Endothelial cell of umbilical vein (primary cell): Measurements from ENCODE around the gene MAK. TPM values are rescaled to one million over a fixed set of nuclear protein-coding genes. Genes with fewer than 3 reads are reported as not detected.

Experiments used
- BruUV-seq: library from RNA; stranded (reverse); fragments of 400-500 nt; replicated peaks from 2 replicates; lab custom pipeline; 2021; lab: Mats Ljungman, UMichigan
- CTCF ChIA-PET: fragments of 300-600, 350-600 bp; sonication (Branson Sonifier 250); formaldehyde crosslinking; loops from one replicate; lab custom pipeline; 2021; ENCODE audit warnings: antibody characterized with exemption, inconsistent platforms; lab: Charles Lee
- POLR2A ChIA-PET: fragments of 300-600, 350-600 bp; sonication (Branson Sonifier 250); formaldehyde crosslinking; loops from one replicate; lab custom pipeline; 2021; ENCODE audit warnings: antibody characterized with exemption, inconsistent platforms; lab: Charles Lee
- DNase-seq: peaks from one replicate; pipeline ENCODE4 v3.0.0-alpha.2; 2011; ENCODE audit warnings: low read depth, low spot score
- FAIRE-seq: peaks from 2 replicates; lab custom pipeline; 2011; peaks lifted over from hg19 to GRCh38; lab: Jason Lieb, UNC
- H2AFZ ChIP-seq: 2 replicates; pipeline ENCODE4 v1.6.0; 2012; ENCODE audit warnings: low read depth, low read length, control low read depth, inconsistent platforms
- H3K27ac ChIP-seq: 2 replicates; pipeline ENCODE4 v1.5.1; 2011; ENCODE audit warnings: low read depth, mild to moderate bottlenecking, control low read depth, low read length, moderate library complexity; ENCODE audit not compliant: insufficient read depth
- H3K27me3 ChIP-seq, 2 experiments: 2 replicates each; pipeline versions ENCODE4 v1.6.0 to v1.6.1; 2011; ENCODE audit warnings: low read length in 2 of 2, mixed read lengths in 1 of 2; ENCODE audit not compliant: control insufficient read depth in 2 of 2, insufficient read depth in 2 of 2
- H3K36me3 ChIP-seq, 2 experiments: 2 replicates in 1 of 2; 3 replicates in 1 of 2; pipeline ENCODE4 v1.5.1; 2011; ENCODE audit warnings: low read length in 2 of 2, mild to moderate bottlenecking in 1 of 2, moderate library complexity in 1 of 2; ENCODE audit not compliant: control insufficient read depth in 2 of 2, insufficient read depth in 2 of 2; ENCODE audit errors: extremely low read depth in 1 of 2
- H3K4me1 ChIP-seq: 3 replicates; pipeline ENCODE4 v1.5.1; 2011; ENCODE audit warnings: mild to moderate bottlenecking, low read length; ENCODE audit not compliant: control insufficient read depth, insufficient read depth; ENCODE audit errors: extremely low read depth
- H3K4me2 ChIP-seq: 2 replicates; pipeline ENCODE4 v1.6.1; 2011; ENCODE audit warnings: low read length, control low read depth, mixed read lengths; ENCODE audit not compliant: insufficient read depth
- H3K4me3 ChIP-seq, 3 experiments: fragments of 200-600 bp in 1 of 3; sonication (generic), shearing (Covaris generic) in 1 of 3; replicated peaks in 1 of 3; 2 replicates each; pipeline ENCODE4 v1.5.1; 2011 to 2016; ENCODE audit warnings: control low read depth in 3 of 3, low read length in 3 of 3, mild to moderate bottlenecking in 2 of 3, inconsistent platforms in 1 of 3, low read depth in 1 of 3, moderate library complexity in 1 of 3; ENCODE audit not compliant: insufficient read depth in 1 of 3
- H3K79me2 ChIP-seq: 2 replicates; pipeline ENCODE4 v1.6.0; 2012; ENCODE audit warnings: low read length, inconsistent platforms; ENCODE audit not compliant: control insufficient read depth, insufficient read depth
- H3K9ac ChIP-seq: replicated peaks from 2 replicates; pipeline ENCODE3; 2011; ENCODE audit warnings: low read length, control low read depth; ENCODE audit not compliant: insufficient read depth; ENCODE audit errors: extremely low read depth
- H3K9me1 ChIP-seq: replicated peaks from 3 replicates; pipeline ENCODE4 v1.6.0; 2011; ENCODE audit warnings: mild to moderate bottlenecking, low read length; ENCODE audit not compliant: control insufficient read depth, insufficient read depth; ENCODE audit errors: extremely low read depth
- H3K9me3 ChIP-seq: replicated peaks from 2 replicates; pipeline ENCODE4 v1.5.1; 2012; ENCODE audit warnings: low read length, inconsistent platforms; ENCODE audit not compliant: control insufficient read depth, insufficient read depth
- H4K20me1 ChIP-seq: replicated peaks from 2 replicates; pipeline ENCODE3; 2011; ENCODE audit warnings: mild to moderate bottlenecking, low read length; ENCODE audit not compliant: control insufficient read depth, insufficient read depth; ENCODE audit errors: extremely low read depth
- EZH2 ChIP-seq: IDR thresholded peaks from 2 replicates; pipeline ENCODE4 v1.6.1; 2012; ENCODE audit warnings: borderline replicate concordance, low read depth, mild to moderate bottlenecking, moderate library complexity, low read length, inconsistent platforms; ENCODE audit not compliant: severe bottlenecking
- FOS ChIP-seq: IDR thresholded peaks from 2 replicates; pipeline ENCODE4 v1.6.1; 2011; ENCODE audit warnings: mild to moderate bottlenecking, low read length, moderate library complexity, borderline replicate concordance; ENCODE audit not compliant: insufficient read depth
- POLR2A ChIP-seq: IDR thresholded peaks from 2 replicates; pipeline ENCODE4 v1.6.1; 2012; ENCODE audit warnings: low read depth, mild to moderate bottlenecking, control low read depth, low read length
- POLR2AphosphoS5 ChIP-seq: IDR thresholded peaks from 2 replicates; pipeline ENCODE4 v1.6.1; 2012; ENCODE audit warnings: low read depth, mild to moderate bottlenecking, control low read depth, low read length, moderate library complexity; ENCODE audit not compliant: insufficient read depth
- dilution Hi-C: fragments of 300-500 bp; cut with MboI; formaldehyde crosslinking; loops from one replicate; pipeline ENCODE4 v1.15.0; 2019; ENCODE audit warnings: low sequenced_read_pairs; ENCODE audit not compliant: extremely low pct_ligation_motif_present
- intact Hi-C: fragments of 100-400 bp; cut with micrococcal nuclease; formaldehyde crosslinking; loops from one replicate; pipeline ENCODE4 v1.10.0; 2022
- polyA plus RNA-seq, 4 experiments: library from polyadenylated mRNA; depleted of rRNA in 3 of 4; stranded (reverse) in 3 of 4; unstranded in 1 of 4; fragments of >200 nt; gene quantifications; 2 replicates each; pipeline versions ENCODE4 v1.2.1 to v1.2.3, GENCODE V29; 2011 to 2012; ENCODE audit warnings: missing spikeins in 1 of 4
- total RNA-seq: library from RNA; stranded (reverse); gene quantifications from 2 replicates; pipeline ENCODE4 v1.2.3, GENCODE V29; 2021

MAK gene
- total and polyA plus RNA-seq, 2 donors (not counting 3 experiments of a cell fraction or from before 2014, with no cell fraction given), result not detected

DNA sequence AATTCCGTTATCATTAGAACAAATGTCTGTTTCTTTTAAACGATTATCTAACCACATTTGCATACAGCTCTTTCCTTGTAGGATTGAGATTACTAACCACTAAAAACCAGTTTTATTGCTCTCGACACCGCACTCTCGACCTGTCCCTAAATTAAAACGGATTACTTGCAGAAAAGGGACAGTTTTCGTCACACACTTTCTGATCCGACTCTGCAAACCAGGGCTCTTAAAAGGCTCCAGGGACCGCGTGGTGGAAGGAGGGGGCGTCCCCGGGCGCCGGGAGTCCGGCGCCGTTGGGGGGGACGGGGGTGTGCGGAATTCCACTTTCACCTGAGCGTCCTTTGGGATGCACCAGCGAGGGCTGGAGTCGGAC is 731 bp downstream of the MAK start:
- POLR2A ChIA-PET, result no interaction called here
- Histone ChIP-seq H3K4me2 (peak overlapping the region; percentile 82), H3K4me1 (peaks cover 8% of the 10 kb centered on the region), H3K9ac (peak overlapping the region; percentile 24), H3K27me3 (peaks cover 34 to 35% of the 10 kb centered on the region in 2 experiments), H4K20me1 (no peaks in the 10 kb centered on the region), H3K9me1 (no peaks in the 10 kb centered on the region), H3K4me3 (peak overlapping the region; percentile 27 to 56 (median 43)), H3K9me3 (no peaks in the 10 kb centered on the region), H3K27ac (no peak overlapping the region), H3K36me3 (no peaks in the 10 kb centered on the region), H3K79me2 (no peaks in the 10 kb centered on the region), H2AFZ (peak overlapping the region; percentile 79)
- CTCF ChIA-PET, result interaction anchor here (0.9 to 1.2 kb wide), 4 partner anchors 9 to 356 kb away, joined by 3 to 4 read pairs (median 3); no protein-coding TSS in a partner anchor
- TF ChIP-seq POLR2AphosphoS5 (no peak), POLR2A (no peak)
- intact Hi-C loops (loop anchor here (5.0 kb wide), 1 partner anchor 740 kb away; no protein-coding TSS in a partner anchor), dilution Hi-C loops (no loop called here)
- no peak for DNase-seq
- FAIRE-seq, result no peak
- BruUV-seq, result no TSS peak

DNA sequence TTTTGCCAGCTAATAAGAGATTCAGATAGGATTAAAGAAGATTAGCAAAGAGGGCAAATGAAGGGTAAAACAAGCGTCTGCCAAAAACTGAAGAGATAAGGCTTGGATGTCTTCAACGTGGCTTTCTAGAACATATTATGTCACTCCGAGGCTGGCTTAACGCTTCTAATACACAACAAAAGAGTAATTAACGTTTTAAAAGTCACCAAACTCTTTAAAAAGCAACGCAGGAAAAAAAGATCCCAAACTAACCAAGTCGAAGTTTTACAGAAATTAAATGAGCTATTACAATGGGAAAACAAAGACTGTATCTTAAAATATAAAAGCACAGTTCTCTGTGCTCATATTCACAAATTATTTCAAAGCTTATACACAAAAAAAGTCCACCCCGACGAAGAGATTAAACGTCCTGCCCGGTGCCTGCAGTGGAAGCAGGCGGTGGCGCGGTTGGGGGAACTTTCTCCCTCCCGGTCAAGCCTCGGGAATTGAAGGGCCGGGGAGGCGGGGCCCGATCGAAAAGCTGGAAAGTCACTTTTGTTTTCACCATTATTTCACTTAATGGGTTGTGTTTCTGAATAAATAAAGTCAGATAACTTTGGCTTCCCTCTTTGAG is 1.2 kb downstream of the MAK start:
- Histone ChIP-seq H3K4me2 (peak overlapping the region; percentile 82), H3K79me2 (no peaks in the 10 kb centered on the region), H3K9ac (no peak overlapping the region), H3K9me3 (no peaks in the 10 kb centered on the region), H3K27ac (no peak overlapping the region), H4K20me1 (no peaks in the 10 kb centered on the region), H3K4me3 (peak overlapping the region; percentile 27 to 56 (median 43)), H3K4me1 (peaks cover 8% of the 10 kb centered on the region), H3K27me3 (peaks cover 34 to 35% of the 10 kb centered on the region in 2 experiments), H3K9me1 (no peaks in the 10 kb centered on the region), H2AFZ (no peak overlapping the region), H3K36me3 (no peaks in the 10 kb centered on the region)
- dilution Hi-C loops, result no loop called here
- FAIRE-seq (peak; percentile 56), DNase-seq (peak; percentile 51)
- CTCF ChIA-PET, result interaction anchor here (0.9 to 1.2 kb wide), 5 partner anchors 9 to 355 kb away, joined by 3 to 4 read pairs (median 3); no protein-coding TSS in a partner anchor
- no peak for TF ChIP-seq FOS
- peak; percentile 36 for TF ChIP-seq EZH2
- no TSS peak for BruUV-seq
- POLR2A ChIA-PET, result no interaction called here
- intact Hi-C loops, result loop anchor here (5.0 kb wide), 1 partner anchor 740 kb away; no protein-coding TSS in a partner anchor
